ENCODE data around the gene IQCE. TPM values are rescaled to one million over a fixed set of nuclear protein-coding genes. Genes with fewer than 3 reads are reported as not detected.
A peak's percentile ranks its signal among the peaks of the same experiment; 100 is the strongest.

Gene IQCE
- total RNA-seq, 3 donors from 2014 or later (not counting 1 experiment from before 2014, with no cell fraction given), result 9.6 to 13.5 (median 11.3) TPM

GRCh38 chr7:2567679-2568278 lies 9.0 kb downstream of the IQCE start:
- DNase-seq (peak in 1 of 2 donors; percentile 43), ATAC-seq (no peak)
- WGBS (ENCODE audit: insufficient coverage), result 38% methylated on average over 16 of the region's 16 CpGs
- Histone ChIP-seq H3K4me3 (ENCODE audit: low read length) (no peak overlapping the region), H3K27me3 (ENCODE audit: control insufficient read depth, insufficient read depth, low read length) (no peaks in the 10 kb centered on the region), H3K36me3 (ENCODE audit: control insufficient read depth, insufficient read depth, low read length) (no peaks in the 10 kb centered on the region), H3K9me3 (ENCODE audit: control insufficient read depth, insufficient read depth, low read length) (no peaks in the 10 kb centered on the region), H3K4me1 (ENCODE audit: control insufficient read depth, insufficient read depth, low read length) (peaks cover 7% of the 10 kb centered on the region), H3K27ac (ENCODE audit: low read length) (no peak overlapping the region)
- intact Hi-C loops (cut with micrococcal nuclease), result no loop called here
- no peak overlapping the region for H3K27ac Mint-ChIP-seq
- no peaks in the 10 kb centered on the region for H3K36me3 Mint-ChIP-seq
- H3K27me3 Mint-ChIP-seq (ENCODE audit: low read depth in 2 of 2), result no peaks in the 10 kb centered on the region
- H3K4me3 Mint-ChIP-seq, result no peak overlapping the region
- no peaks in the 10 kb centered on the region for H3K4me1 Mint-ChIP-seq
- H3K9me3 Mint-ChIP-seq, result no peaks in the 10 kb centered on the region
- no peak for TF ChIP-seq CTCF (IDR thresholded peaks at IDR 0.05)

- Histone ChIP-seq H3K27me3 (ENCODE audit: control insufficient read depth, insufficient read depth, low read length) (no peaks in the 10 kb centered on the region), H3K36me3 (ENCODE audit: control insufficient read depth, insufficient read depth, low read length) (peaks cover 3% of the 10 kb centered on the region), H3K4me3 (ENCODE audit: low read length) (no peak overlapping the region), H3K27ac (ENCODE audit: low read length) (no peak overlapping the region), H3K9me3 (ENCODE audit: control insufficient read depth, insufficient read depth, low read length) (no peaks in the 10 kb centered on the region), H3K4me1 (ENCODE audit: control insufficient read depth, insufficient read depth, low read length) (peaks cover 7% of the 10 kb centered on the region)
- WGBS (ENCODE audit: insufficient coverage), result 95% methylated on average over 23 of the region's 24 CpGs
- Mint-ChIP-seq H3K36me3 (no peaks in the 10 kb centered on the region), H3K27ac (no peak overlapping the region), H3K4me1 (peaks cover 0 to 6% of the 10 kb centered on the region in 2 donors), H3K9me3 (no peaks in the 10 kb centered on the region), H3K27me3 (ENCODE audit: low read depth in 2 of 2) (no peaks in the 10 kb centered on the region), H3K4me3 (no peak overlapping the region)
- intact Hi-C loops (cut with micrococcal nuclease), result no loop called here
- TF ChIP-seq CTCF (IDR thresholded peaks at IDR 0.05), result no peak
- DNase-seq (no peak), ATAC-seq (no peak)
These were observed 9.9 kb downstream of the IQCE start for GRCh38 chr7:2568521-2569223.

GRCh38 chr7:2569421-2569820 lies 10.6 kb downstream of the IQCE start:
- Mint-ChIP-seq H3K27me3 (ENCODE audit: low read depth in 2 of 2) (no peaks in the 10 kb centered on the region), H3K9me3 (no peaks in the 10 kb centered on the region), H3K4me3 (no peak overlapping the region), H3K27ac (no peak overlapping the region), H3K4me1 (peaks cover 5 to 14% of the 10 kb centered on the region in 2 donors), H3K36me3 (no peaks in the 10 kb centered on the region)
- WGBS (ENCODE audit: insufficient coverage), result 98% methylated on average over 14 of the region's 14 CpGs
- ATAC-seq, result no peak
- no peak overlapping the region for H3K4me3 ChIP-seq (ENCODE audit: low read length)
- no peak for TF ChIP-seq CTCF (IDR thresholded peaks at IDR 0.05)
- H3K27ac ChIP-seq (ENCODE audit: low read length), result no peak overlapping the region
- no peaks in the 10 kb centered on the region for H3K9me3 ChIP-seq (ENCODE audit: control insufficient read depth, insufficient read depth, low read length)
- peaks cover 7% of the 10 kb centered on the region for H3K4me1 ChIP-seq (ENCODE audit: control insufficient read depth, insufficient read depth, low read length)
- intact Hi-C loops (cut with micrococcal nuclease), result no loop called here
- no peaks in the 10 kb centered on the region for H3K27me3 ChIP-seq (ENCODE audit: control insufficient read depth, insufficient read depth, low read length)
- H3K36me3 ChIP-seq (ENCODE audit: control insufficient read depth, insufficient read depth, low read length), result peaks cover 3% of the 10 kb centered on the region
- DNase-seq, result no peak

Measured in natural killer cell (primary cell).